GM12878 (cell line): ENCODE data around the gene OTUD6A. TPM values are rescaled to one million over a fixed set of nuclear protein-coding genes. Genes with fewer than 3 reads are reported as not detected.
A peak's percentile ranks its signal among the peaks of the same experiment; 100 is the strongest.

ENCODE experiments used
- ATAC-seq: fragments of 200-7000 bp; cut with Tn5 transposase; 3 replicates; pipeline ENCODE4 v1.9.1; 2020; ENCODE audit warnings: mild to moderate bottlenecking, moderate library complexity
- BruUV-seq: library from RNA; stranded (reverse); fragments of 400-500 nt; replicated peaks from 2 replicates; lab custom pipeline; 2021; lab: Mats Ljungman, UMichigan
- CTCF ChIA-PET: fragments of 300-600 bp; sonication (Branson Sonifier 250); formaldehyde crosslinking; extraction: SDS; loops from one replicate; lab custom pipeline; 2021; ENCODE audit warnings: inconsistent platforms; lab: Yijun Ruan, JAX
- POLR2A ChIA-PET: fragments of 350-600 bp; formaldehyde crosslinking; extraction: SDS; loops from one replicate; lab custom pipeline; 2021; ENCODE audit warnings: inconsistent platforms; lab: Charles Lee
- RAD21 ChIA-PET: fragments of 300-600 bp; sonication (Branson Sonifier 250); formaldehyde crosslinking; loops from one replicate; lab custom pipeline; 2023; ENCODE audit warnings: antibody characterized with exemption; ENCODE audit not compliant: unreplicated experiment; lab: Charles Lee
- SMC1A ChIA-PET: fragments of 300-600 bp; sonication (Branson Sonifier 250); formaldehyde crosslinking; loops from one replicate; lab custom pipeline; 2023; ENCODE audit not compliant: unreplicated experiment, uncharacterized antibody; lab: Charles Lee
- DNase-seq: peaks from one replicate; pipeline ENCODE4 v3.0.0-alpha.2; 2011; ENCODE audit warnings: low read depth, low spot score
- FAIRE-seq: peaks from 3 replicates; lab custom pipeline; 2011; peaks lifted over from hg19 to GRCh38; lab: Jason Lieb, UNC
- H2AFZ ChIP-seq: 2 replicates; pipeline ENCODE4 v1.6.0; 2011; ENCODE audit warnings: low read depth, low read length, control low read depth; ENCODE audit not compliant: control insufficient read depth
- H3K27ac ChIP-seq: 2 replicates; pipeline ENCODE4 v1.5.1; 2011; ENCODE audit warnings: control low read depth; ENCODE audit not compliant: control insufficient read depth, insufficient read depth
- H3K27me3 ChIP-seq, 2 experiments: replicated peaks in 1 of 2; 2 replicates each; pipeline versions ENCODE4 v1.6.0 to v1.6.1; 2011; ENCODE audit warnings: low read length in 1 of 2; ENCODE audit not compliant: control insufficient read depth in 2 of 2, insufficient read depth in 2 of 2
- H3K36me3 ChIP-seq, 2 experiments: 2 replicates each; pipeline ENCODE4 v1.5.1; 2011; ENCODE audit warnings: low read length in 1 of 2; ENCODE audit not compliant: control insufficient read depth in 2 of 2, insufficient read depth in 2 of 2
- H3K4me1 ChIP-seq: 2 replicates; pipeline ENCODE4 v1.6.1; 2011; ENCODE audit warnings: mild to moderate bottlenecking, low read length, moderate library complexity, mixed read lengths; ENCODE audit not compliant: control insufficient read depth, insufficient read depth
- H3K4me2 ChIP-seq: 2 replicates; pipeline ENCODE4 v1.6.0; 2011; ENCODE audit warnings: control low read depth; ENCODE audit not compliant: control insufficient read depth, insufficient read depth
- H3K4me3 ChIP-seq: fragments of 200-600 bp; sonication (generic); 2 replicates; pipeline ENCODE4 v1.5.1; 2016
- H3K79me2 ChIP-seq: 2 replicates; pipeline ENCODE4 v1.6.0; 2011; ENCODE audit warnings: low read length; ENCODE audit not compliant: control insufficient read depth, insufficient read depth
- H3K9ac ChIP-seq: 2 replicates; pipeline ENCODE4 v1.8.0; 2011; ENCODE audit warnings: low read length, control low read depth, mixed read lengths; ENCODE audit not compliant: control insufficient read depth, insufficient read depth
- H3K9me3 ChIP-seq: replicated peaks from 3 replicates; pipeline ENCODE4 v1.5.1; 2011; ENCODE audit warnings: mild to moderate bottlenecking, low read length; ENCODE audit not compliant: control insufficient read depth, insufficient read depth
- H4K20me1 ChIP-seq: 2 replicates; pipeline ENCODE4 v1.6.0; 2011; ENCODE audit not compliant: control insufficient read depth, insufficient read depth
- BHLHE40 ChIP-seq, 2 experiments: fragments of 450-650 bp in 1 of 2; IDR thresholded peaks; 2 replicates each; pipeline ENCODE4 v1.6.1; 2011 to 2017; ENCODE audit warnings: low read depth in 2 of 2, borderline replicate concordance in 1 of 2, improper control_type of control experiment in 1 of 2, low read length in 1 of 2, mild to moderate bottlenecking in 1 of 2
- CTCF ChIP-seq, 3 experiments: IDR thresholded peaks in 2 of 3; conservative IDR thresholded peaks in 1 of 3; 2 replicates each; pipeline ENCODE4 v1.5.1; 2011; ENCODE audit warnings: low read depth in 3 of 3, low read length in 3 of 3, mild to moderate bottlenecking in 3 of 3, control low read depth in 2 of 3, moderate library complexity in 2 of 3, inconsistent platforms in 1 of 3, mixed read lengths in 1 of 3; ENCODE audit not compliant: control insufficient read depth in 2 of 3, insufficient read depth in 1 of 3; ENCODE audit errors: extremely low read depth in 1 of 3
- EED ChIP-seq: sonication (generic); IDR thresholded peaks from 2 replicates; pipeline ENCODE4 v1.6.1; 2016; ENCODE audit warnings: antibody characterized with exemption, low read depth
- FOS ChIP-seq: IDR thresholded peaks from 3 replicates; pipeline ENCODE4 v1.6.1; 2011; ENCODE audit warnings: borderline replicate concordance; ENCODE audit not compliant: insufficient read length; ENCODE audit errors: extremely low read depth
- KAT2A ChIP-seq: conservative IDR thresholded peaks from 2 replicates; pipeline ENCODE4 v1.6.1; 2011; ENCODE audit warnings: low read depth, low read length; ENCODE audit not compliant: control insufficient read depth
- MTA2 ChIP-seq: fragments of 450-650 bp; IDR thresholded peaks from 2 replicates; pipeline ENCODE4 v1.6.1; 2016; ENCODE audit warnings: low read depth, mild to moderate bottlenecking, moderate library complexity
- PKNOX1 ChIP-seq: fragments of 450-650 bp; IDR thresholded peaks from 2 replicates; pipeline ENCODE4 v1.6.1; 2016; ENCODE audit warnings: mild to moderate bottlenecking
- POLR2AphosphoS5 ChIP-seq: IDR thresholded peaks from 2 replicates; pipeline ENCODE4 v1.6.1; 2011; ENCODE audit warnings: mild to moderate bottlenecking, low read length, inconsistent platforms
- TAF1 ChIP-seq: IDR thresholded peaks from 2 replicates; pipeline ENCODE4 v1.6.1; 2011; ENCODE audit warnings: mild to moderate bottlenecking, low read depth, low read length, borderline replicate concordance
- TCF7 ChIP-seq: IDR thresholded peaks from 2 replicates; pipeline ENCODE4 v1.6.1; 2014; ENCODE audit warnings: antibody characterized with exemption, borderline replicate concordance
- YBX1 ChIP-seq: fragments of 450-650 bp; IDR thresholded peaks from 2 replicates; pipeline ENCODE4 v1.6.1; 2016; ENCODE audit warnings: antibody characterized with exemption
- WGBS: methylation state at CpG from one replicate; pipeline ENCODE4 v1.1.6; 2016; ENCODE audit warnings: low lambda C conversion rate; ENCODE audit not compliant: insufficient replicate concordance, insufficient coverage; ENCODE audit errors: missing lambda C conversion rate; 5-methylcytosine and 5-hydroxymethylcytosine counted together
- in situ Hi-C: fragments of 300-500 bp; cut with MboI; formaldehyde crosslinking; loops from 9 replicates; pipeline ENCODE4 v1.14.3; 2018; ENCODE audit warnings: mixed read lengths
- intact Hi-C: fragments of 100-400 bp; cut with micrococcal nuclease; formaldehyde crosslinking; loops from one replicate; pipeline ENCODE4 v1.14.2; 2022; ENCODE audit not compliant: unreplicated experiment
- polyA plus RNA-seq, 11 experiments: library from polyadenylated mRNA; depleted of rRNA in 4 of 11; unstranded in 6 of 11; stranded (reverse) in 5 of 11; fragments of >200 nt; fragmentation: Nextera tagmentation in 4 of 11; fragmentation: Illumina TruSeq in 1 of 11; extraction: Ambion mirVana in 4 of 11; extraction: Trizol in 1 of 11; gene quantifications; 1 replicate in 1 of 11; 2 replicates in 10 of 11; pipeline versions ENCODE4 v1.2.1 to v1.2.3, GENCODE V29; 2011 to 2016; ENCODE audit warnings: inconsistent platforms in 2 of 11, missing spikeins in 2 of 11, low read depth in 1 of 11
- total RNA-seq, 4 experiments: library from RNA; depleted of rRNA in 3 of 4; stranded (reverse); fragments of >200 nt in 3 of 4; fragmentation: Illumina TruSeq in 1 of 4; extraction: Trizol in 1 of 4; gene quantifications; 2 replicates each; pipeline versions ENCODE4 v1.2.1 to v1.2.3, GENCODE V29; 2013 to 2021
- TF ChIP-seq, protein P1 (sequence below): IDR thresholded peaks from 2 replicates; pipeline ENCODE4 v1.6.1; 2012; ENCODE audit warnings: low read depth, low read length, improper control_type of control experiment
- TF ChIP-seq, protein P2 (sequence below): IDR thresholded peaks from 2 replicates; pipeline ENCODE4 v1.6.1; 2011; ENCODE audit warnings: low read depth, low read length, improper control_type of control experiment, borderline replicate concordance

OTUD6A gene
- total and polyA plus RNA-seq, 10 of the 15 experiments (the other 5 are each of a cell fraction or from before 2014, with no cell fraction given): not detected

DNA sequence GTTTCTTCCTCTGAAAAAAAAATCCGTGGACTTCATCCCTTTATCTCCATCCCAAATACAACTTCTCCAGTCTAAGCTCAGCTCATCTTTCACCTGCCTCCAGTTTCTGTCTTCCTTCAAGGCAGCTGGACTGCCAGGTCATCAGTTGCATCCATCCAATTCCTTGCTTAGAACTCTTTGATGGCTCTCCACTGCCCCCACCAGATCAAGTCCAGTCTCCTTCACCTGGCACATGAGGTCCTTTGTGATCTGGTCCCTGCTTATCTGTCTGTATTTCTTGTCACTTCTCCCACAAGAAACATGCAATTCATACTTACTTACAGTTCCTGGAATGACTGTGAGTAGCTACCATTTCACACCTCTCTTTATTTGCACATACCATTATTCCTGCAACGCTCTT, 33.8 kb downstream of the OTUD6A start:
- BruUV-seq: no TSS peak
- Histone ChIP-seq H3K27ac (no peak overlapping the region), H3K4me1 (no peaks in the 10 kb centered on the region), H3K36me3 (no peaks in the 10 kb centered on the region), H3K4me3 (no peak overlapping the region), H4K20me1 (no peaks in the 10 kb centered on the region), H3K9me3 (no peaks in the 10 kb centered on the region), H3K4me2 (no peak overlapping the region), H3K79me2 (no peaks in the 10 kb centered on the region), H2AFZ (no peak overlapping the region), H3K9ac (no peak overlapping the region), H3K27me3 (no peaks in the 10 kb centered on the region)
- DNase-seq: no peak
- ChIA-PET POLR2A (no interaction called here), SMC1A (interaction anchor here (0.9 to 4.6 kb wide), 3 partner anchors 13 to 63 kb away, joined by 3 to 16 read pairs (median 4); no protein-coding TSS in a partner anchor), RAD21 (interaction anchor here (0.7 to 1.4 kb wide), 2 partner anchors 61 to 63 kb away, joined by 3 read pairs; no protein-coding TSS in a partner anchor), CTCF (interaction anchor here (0.7 to 6.8 kb wide), 5 partner anchors 9 to 672 kb away, joined by 3 to 66 read pairs (median 5); partner anchors contain the start of gene IGBP1)
- WGBS: 9% methylated on average over 2 of the region's 2 CpGs
- ATAC-seq: no peak
- in situ Hi-C loops: no loop called here
- FAIRE-seq: no peak
- intact Hi-C loops: loop anchor here (2.0 to 5.0 kb wide), 3 partner anchors 63 to 604 kb away; no protein-coding TSS in a partner anchor
- TF ChIP-seq FOS (no peak), CTCF (IDR thresholded peaks at IDR 0.05 in 2 of 3, conservative IDR thresholded peaks at IDR 0.05 in 1 of 3; ENCODE audit: control insufficient read depth in 2 of 3, extremely low read depth in 1 of 3, insufficient read depth in 1 of 3, low read depth in 3 of 3, low read length in 3 of 3) (0 out of 6 replicates have a peak, but pooled peaks of 1 of the 3 experiments have one; percentile 9)

GRCh38 chrX:70105229-70105628, 43.0 kb downstream of the OTUD6A start:
- SMC1A ChIA-PET: no interaction called here
- Histone ChIP-seq H3K27me3 (no peaks in the 10 kb centered on the region), H3K79me2 (no peaks in the 10 kb centered on the region), H4K20me1 (no peaks in the 10 kb centered on the region), H3K9ac (no peak overlapping the region), H3K4me2 (no peak overlapping the region), H3K4me1 (no peaks in the 10 kb centered on the region), H3K9me3 (no peaks in the 10 kb centered on the region), H3K36me3 (no peaks in the 10 kb centered on the region), H3K27ac (no peak overlapping the region), H2AFZ (no peak overlapping the region), H3K4me3 (no peak overlapping the region)
- CTCF ChIA-PET: interaction anchor here (2.7 kb wide), 1 partner anchor 8 kb away, joined by 11 read pairs; no protein-coding TSS in a partner anchor
- DNase-seq: no peak
- no peak for FAIRE-seq
- POLR2A ChIA-PET: no interaction called here
- RAD21 ChIA-PET: interaction anchor here (0.5 kb wide), 1 partner anchor 50 kb away, joined by 4 read pairs; no protein-coding TSS in a partner anchor
- in situ Hi-C loops: no loop called here
- intact Hi-C loops: no loop called here
- WGBS: 0% methylated on average over 2 of the region's 2 CpGs
- no peak for ATAC-seq
- no TSS peak for BruUV-seq
- TF ChIP-seq, protein P1, sequence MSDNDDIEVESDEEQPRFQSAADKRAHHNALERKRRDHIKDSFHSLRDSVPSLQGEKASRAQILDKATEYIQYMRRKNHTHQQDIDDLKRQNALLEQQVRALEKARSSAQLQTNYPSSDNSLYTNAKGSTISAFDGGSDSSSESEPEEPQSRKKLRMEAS: no peak
- TF ChIP-seq TAF1: no peak
- TF ChIP-seq TCF7: no peak
- no peak for TF ChIP-seq PKNOX1
- TF ChIP-seq POLR2AphosphoS5: no peak
- TF ChIP-seq YBX1: no peak
- no peak for TF ChIP-seq KAT2A
- TF ChIP-seq MTA2: no peak
- no peak for TF ChIP-seq EED
- TF ChIP-seq, protein P2, sequence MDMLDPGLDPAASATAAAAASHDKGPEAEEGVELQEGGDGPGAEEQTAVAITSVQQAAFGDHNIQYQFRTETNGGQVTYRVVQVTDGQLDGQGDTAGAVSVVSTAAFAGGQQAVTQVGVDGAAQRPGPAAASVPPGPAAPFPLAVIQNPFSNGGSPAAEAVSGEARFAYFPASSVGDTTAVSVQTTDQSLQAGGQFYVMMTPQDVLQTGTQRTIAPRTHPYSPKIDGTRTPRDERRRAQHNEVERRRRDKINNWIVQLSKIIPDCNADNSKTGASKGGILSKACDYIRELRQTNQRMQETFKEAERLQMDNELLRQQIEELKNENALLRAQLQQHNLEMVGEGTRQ: no peak
- TF ChIP-seq BHLHE40 (IDR thresholded peaks at IDR 0.05; ENCODE audit: borderline replicate concordance in 1 of 2, low read depth in 2 of 2, low read length in 1 of 2): no peak
